Measurements from ENCODE around the gene ABCA5.

Gene ABCA5

DNA sequence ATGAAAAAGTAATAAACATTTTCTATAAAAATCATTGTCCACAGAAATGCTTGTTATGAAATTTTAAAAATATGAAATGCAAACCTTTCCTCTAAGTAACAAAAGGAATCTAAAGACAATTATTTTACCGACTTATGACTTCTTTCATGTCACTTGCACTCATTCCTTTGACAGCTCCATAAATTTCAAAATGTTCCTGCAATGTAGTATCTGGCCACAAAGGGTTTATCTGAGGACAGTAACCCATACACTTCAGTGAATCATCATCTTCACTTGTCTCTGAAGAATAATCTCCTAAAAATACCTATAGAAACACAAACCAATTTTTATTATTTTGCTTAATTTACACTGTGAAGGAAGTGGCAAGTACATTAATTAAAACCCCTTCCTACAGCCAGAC lies 72.7 kb downstream of the ABCA5 start:
- no peaks in the 10 kb centered on the region for H3K9me3 ChIP-seq
- no peak for DNase-seq
- intact Hi-C loops (cut with DNase I; ENCODE audit: low total_unique reads) = no loop called here
- H3K36me3 ChIP-seq = peaks cover 11 to 33% (median 27%) of the 10 kb centered on the region in 3 donors
- no peak overlapping the region for H3K4me3 ChIP-seq
- TF ChIP-seq, protein P1, sequence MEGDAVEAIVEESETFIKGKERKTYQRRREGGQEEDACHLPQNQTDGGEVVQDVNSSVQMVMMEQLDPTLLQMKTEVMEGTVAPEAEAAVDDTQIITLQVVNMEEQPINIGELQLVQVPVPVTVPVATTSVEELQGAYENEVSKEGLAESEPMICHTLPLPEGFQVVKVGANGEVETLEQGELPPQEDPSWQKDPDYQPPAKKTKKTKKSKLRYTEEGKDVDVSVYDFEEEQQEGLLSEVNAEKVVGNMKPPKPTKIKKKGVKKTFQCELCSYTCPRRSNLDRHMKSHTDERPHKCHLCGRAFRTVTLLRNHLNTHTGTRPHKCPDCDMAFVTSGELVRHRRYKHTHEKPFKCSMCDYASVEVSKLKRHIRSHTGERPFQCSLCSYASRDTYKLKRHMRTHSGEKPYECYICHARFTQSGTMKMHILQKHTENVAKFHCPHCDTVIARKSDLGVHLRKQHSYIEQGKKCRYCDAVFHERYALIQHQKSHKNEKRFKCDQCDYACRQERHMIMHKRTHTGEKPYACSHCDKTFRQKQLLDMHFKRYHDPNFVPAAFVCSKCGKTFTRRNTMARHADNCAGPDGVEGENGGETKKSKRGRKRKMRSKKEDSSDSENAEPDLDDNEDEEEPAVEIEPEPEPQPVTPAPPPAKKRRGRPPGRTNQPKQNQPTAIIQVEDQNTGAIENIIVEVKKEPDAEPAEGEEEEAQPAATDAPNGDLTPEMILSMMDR (IDR thresholded peaks at IDR 0.05) = no peak
- no peaks in the 10 kb centered on the region for H3K4me1 ChIP-seq
- no peaks in the 10 kb centered on the region for H3K27me3 ChIP-seq
- H3K27ac ChIP-seq = no peak overlapping the region

DNA sequence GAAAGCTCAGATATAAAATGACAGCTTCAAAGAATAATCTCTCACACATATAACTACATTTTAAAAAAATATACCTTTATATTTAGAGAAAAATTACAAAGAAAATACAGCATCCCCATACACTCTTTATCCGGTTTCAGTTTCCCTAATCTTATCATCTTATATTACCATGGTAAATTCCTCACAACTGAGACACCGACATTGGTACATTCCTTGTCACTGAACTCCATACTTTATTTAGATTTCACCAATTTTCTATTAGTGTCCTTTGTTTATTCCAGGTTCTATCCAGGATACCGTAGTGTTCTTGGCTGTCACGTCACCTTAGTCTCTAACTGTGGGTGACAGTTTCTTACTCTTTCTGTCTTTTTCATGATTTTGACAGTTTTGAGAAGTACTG lies 76.3 kb downstream of the ABCA5 start:
- intact Hi-C loops (cut with DNase I; ENCODE audit: low total_unique reads) = no loop called here
- H3K9me3 ChIP-seq = no peaks in the 10 kb centered on the region
- TF ChIP-seq, protein P1 (IDR thresholded peaks at IDR 0.05) = no peak
- H3K36me3 ChIP-seq = peaks cover 13 to 34% (median 27%) of the 10 kb centered on the region in 3 donors
- no peak overlapping the region for H3K27ac ChIP-seq
- H3K4me1 ChIP-seq = no peaks in the 10 kb centered on the region
- no peaks in the 10 kb centered on the region for H3K27me3 ChIP-seq
- no peak for DNase-seq
- no peak overlapping the region for H3K4me3 ChIP-seq

DNA sequence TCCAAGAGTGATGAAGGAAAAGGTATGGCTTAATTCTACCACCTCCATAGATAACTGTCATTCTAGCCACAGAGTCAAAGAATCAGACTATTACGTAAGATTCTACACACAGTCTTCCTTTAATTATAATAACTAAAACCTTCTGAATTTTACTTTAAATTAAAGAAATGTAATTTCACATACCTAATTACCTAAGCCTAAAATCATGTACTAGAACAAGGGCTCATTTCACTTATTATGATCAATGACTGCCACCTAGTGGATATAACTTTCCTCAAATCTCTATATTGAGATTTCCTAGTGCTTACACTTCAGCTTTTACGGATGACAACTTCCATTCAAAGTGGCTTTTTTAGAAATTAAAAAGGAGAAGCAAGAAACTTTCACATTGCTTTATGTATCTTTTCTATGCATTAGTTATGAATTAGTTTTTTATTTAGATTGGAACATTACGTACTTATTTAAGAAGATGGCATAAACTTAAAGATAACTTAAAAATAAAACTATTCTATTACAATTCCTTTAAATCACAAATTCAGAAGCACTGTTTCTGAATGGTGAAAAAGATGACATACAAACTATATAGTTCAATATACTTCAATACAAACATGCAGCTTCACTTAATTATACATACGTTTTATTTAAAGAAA lies 80.1 kb downstream of the ABCA5 start:
- no peaks in the 10 kb centered on the region for H3K9me3 ChIP-seq
- no peak overlapping the region for H3K27ac ChIP-seq
- no peaks in the 10 kb centered on the region for H3K4me1 ChIP-seq
- H3K4me3 ChIP-seq = no peak overlapping the region
- no peak for DNase-seq
- intact Hi-C loops (cut with DNase I; ENCODE audit: low total_unique reads) = no loop called here
- TF ChIP-seq, protein P1 (IDR thresholded peaks at IDR 0.05) = peak; percentile 49 to 52
- H3K27me3 ChIP-seq = no peaks in the 10 kb centered on the region
- peaks cover 0 to 20% (median 9%) of the 10 kb centered on the region in 3 donors for H3K36me3 ChIP-seq

DNA sequence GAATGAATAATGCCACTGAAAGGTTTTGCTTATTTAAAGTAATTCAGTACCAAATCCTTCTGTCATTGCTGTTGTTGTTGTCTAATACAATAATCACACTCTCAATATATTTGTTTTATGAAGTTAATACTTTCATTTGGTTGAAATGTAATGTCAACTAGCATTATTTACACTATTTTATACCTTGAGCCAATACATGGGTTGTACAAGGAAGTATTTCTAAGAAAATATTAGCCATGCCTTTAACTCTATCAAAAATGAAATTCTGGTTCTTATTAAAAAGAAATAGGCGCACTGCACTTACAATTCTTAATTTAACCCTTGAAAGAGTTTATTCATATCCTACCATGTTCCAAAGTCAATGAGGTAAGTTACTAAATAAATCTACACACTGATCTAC lies 80.7 kb downstream of the ABCA5 start:
- Histone ChIP-seq H3K9me3 (no peaks in the 10 kb centered on the region), H3K4me3 (no peak overlapping the region), H3K27ac (no peak overlapping the region), H3K36me3 (peaks cover 0 to 23% (median 9%) of the 10 kb centered on the region in 3 donors), H3K4me1 (no peaks in the 10 kb centered on the region), H3K27me3 (no peaks in the 10 kb centered on the region)
- TF ChIP-seq, protein P1 (IDR thresholded peaks at IDR 0.05) = no peak
- no peak for DNase-seq
- intact Hi-C loops (cut with DNase I; ENCODE audit: low total_unique reads) = no loop called here

DNA sequence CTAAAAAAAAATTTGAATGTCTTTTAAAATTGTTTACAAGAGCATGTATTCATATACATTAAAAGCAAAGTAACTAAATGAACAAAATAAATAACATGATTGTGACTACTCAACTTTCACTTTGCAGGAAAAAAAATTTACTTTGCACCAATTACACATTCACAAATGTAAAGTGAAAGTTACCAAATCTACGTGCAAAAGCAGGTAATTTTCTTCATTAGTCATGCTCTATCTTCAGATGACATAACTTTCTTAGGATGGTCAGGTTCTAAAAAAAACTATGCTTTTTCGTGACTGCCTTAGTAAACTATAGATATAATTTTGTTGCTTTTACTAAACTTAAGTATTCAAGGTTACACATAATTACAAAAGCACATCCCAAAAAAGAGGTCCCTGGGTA lies 81.3 kb downstream of the ABCA5 start:
- Histone ChIP-seq H3K4me1 (no peaks in the 10 kb centered on the region), H3K36me3 (peaks cover 0 to 28% (median 9%) of the 10 kb centered on the region in 3 donors), H3K9me3 (no peaks in the 10 kb centered on the region), H3K27me3 (no peaks in the 10 kb centered on the region), H3K4me3 (no peak overlapping the region), H3K27ac (no peak overlapping the region)
- DNase-seq = no peak
- TF ChIP-seq, protein P1 (IDR thresholded peaks at IDR 0.05) = no peak
- intact Hi-C loops (cut with DNase I; ENCODE audit: low total_unique reads) = no loop called here
